ENCODE data around the gene NMRK1. TPM values are rescaled to one million over a fixed set of nuclear protein-coding genes. Genes with fewer than 3 reads are reported as not detected.

NMRK1 gene
- polyA plus RNA-seq, 1 donor from 2014 or later, result 12.9 TPM

- H2AFZ ChIP-seq (ENCODE audit: low read depth, low read length), result peak overlapping the region; percentile 51
- peak overlapping the region; percentile 74 for H3K4me2 ChIP-seq (ENCODE audit: low read length)
Observed at GRCh38 chr9:75027187-75028107, 60.5 kb downstream of the NMRK1 start.

GRCh38 chr9:75023846-75024245, 64.1 kb downstream of the NMRK1 start:
- Histone ChIP-seq H3K79me2 (replicated peaks; ENCODE audit: insufficient read depth, low read length) (peaks cover 4% of the 10 kb centered on the region), H2AFZ (ENCODE audit: low read depth, low read length) (no peak overlapping the region), H3K4me2 (ENCODE audit: low read length) (no peak overlapping the region), H3F3A (ENCODE audit: insufficient read depth, low read length, poor library complexity, severe bottlenecking) (no peaks in the 10 kb centered on the region), H3K4me3 (ENCODE audit: low read length) (no peak overlapping the region), H3K9ac (ENCODE audit: low read length) (no peak overlapping the region), H3K9me2 (ENCODE audit: insufficient read depth, low read length) (no peaks in the 10 kb centered on the region), H3K27me3 (ENCODE audit: insufficient read depth, low read depth, low read length) (no peaks in the 10 kb centered on the region), H4K20me1 (ENCODE audit: insufficient read depth) (no peaks in the 10 kb centered on the region), H3K9me3 (ENCODE audit: low read length) (no peaks in the 10 kb centered on the region), H3K36me3 (ENCODE audit: insufficient read depth, low read length) (no peaks in the 10 kb centered on the region), H3K27ac (ENCODE audit: low read length) (no peak overlapping the region)
- TF ChIP-seq MXI1 (conservative IDR thresholded peaks at IDR 0.05; ENCODE audit: poor library complexity, severe bottlenecking) (no peak), REST (IDR thresholded peaks at IDR 0.05; ENCODE audit: borderline replicate concordance) (no peak), EP300 (conservative IDR thresholded peaks at IDR 0.05; ENCODE audit: poor library complexity, severe bottlenecking) (no peak), POLR2AphosphoS5 (IDR thresholded peaks at IDR 0.05) (no peak), RAD21 (conservative IDR thresholded peaks at IDR 0.05) (no peak), CTCF (IDR thresholded peaks at IDR 0.05; ENCODE audit: poor library complexity, severe bottlenecking) (no peak), TAF1 (IDR thresholded peaks at IDR 0.05; ENCODE audit: low read depth) (no peak), SMC3 (conservative IDR thresholded peaks at IDR 0.05; ENCODE audit: poor library complexity) (no peak), EZH2 (IDR thresholded peaks at IDR 0.05; ENCODE audit: borderline replicate concordance, insufficient read depth, low read length, poor library complexity, severe bottlenecking) (no peak)

More at GRCh38 chr9:75027187-75028107, 60.5 kb downstream of the NMRK1 start:
- no peaks in the 10 kb centered on the region for H3F3A ChIP-seq (ENCODE audit: insufficient read depth, low read length, poor library complexity, severe bottlenecking)
- TF ChIP-seq MXI1 (conservative IDR thresholded peaks at IDR 0.05; ENCODE audit: poor library complexity, severe bottlenecking), result peak; percentile 67
- TF ChIP-seq RAD21 (conservative IDR thresholded peaks at IDR 0.05), result no peak
- peak; percentile 36 for TF ChIP-seq TAF1 (IDR thresholded peaks at IDR 0.05; ENCODE audit: low read depth)
- TF ChIP-seq EZH2 (IDR thresholded peaks at IDR 0.05; ENCODE audit: borderline replicate concordance, insufficient read depth, low read length, poor library complexity, severe bottlenecking), result no peak
- peak overlapping the region; percentile 87 for H3K4me3 ChIP-seq (ENCODE audit: low read length)
- no peaks in the 10 kb centered on the region for H3K27me3 ChIP-seq (ENCODE audit: insufficient read depth, low read depth, low read length)
- peak overlapping the region; percentile 66 for H3K27ac ChIP-seq (ENCODE audit: low read length)
- H3K79me2 ChIP-seq (replicated peaks; ENCODE audit: insufficient read depth, low read length), result peaks cover 4% of the 10 kb centered on the region
- H3K9me2 ChIP-seq (ENCODE audit: insufficient read depth, low read length), result no peaks in the 10 kb centered on the region
- H3K9ac ChIP-seq (ENCODE audit: low read length), result peak overlapping the region; percentile 75
- H4K20me1 ChIP-seq (ENCODE audit: insufficient read depth), result no peaks in the 10 kb centered on the region
- no peaks in the 10 kb centered on the region for H3K36me3 ChIP-seq (ENCODE audit: insufficient read depth, low read length)
- no peaks in the 10 kb centered on the region for H3K9me3 ChIP-seq (ENCODE audit: low read length)
